HCT116 (cell line): ENCODE data around the gene NEUROG3. TPM values are rescaled to one million over a fixed set of nuclear protein-coding genes. Genes with fewer than 3 reads are reported as not detected.

Experiments used
- ATAC-seq: fragments of 200-7000 bp; cut with Tn5 transposase; 2 replicates; pipeline ENCODE4 v1.9.1; 2020; ENCODE audit warnings: mild to moderate bottlenecking, moderate library complexity
- BruUV-seq: library from RNA; stranded (reverse); fragments of 400-500 nt; replicated peaks from 2 replicates; lab custom pipeline; 2021; lab: Mats Ljungman, UMichigan
- CTCF ChIA-PET: fragments of 300-600 bp; sonication (Branson Sonifier 250); formaldehyde crosslinking; loops from one replicate; lab custom pipeline; 2021; ENCODE audit warnings: antibody characterized with exemption; lab: Charles Lee
- POLR2A ChIA-PET: fragments of 300-600, 350-600 bp; sonication (Branson Sonifier 250); formaldehyde crosslinking; loops from one replicate; lab custom pipeline; 2021; ENCODE audit warnings: antibody characterized with exemption; lab: Charles Lee
- RAD21 ChIA-PET, 2 experiments: fragments of 300-600 bp; sonication (Branson Sonifier 250); formaldehyde crosslinking; loops; one replicate each; lab custom pipeline; 2023; ENCODE audit warnings: low total read pairs in 2 of 2; ENCODE audit not compliant: uncharacterized antibody in 2 of 2, unreplicated experiment in 2 of 2, low non-redundant PET in 1 of 2; lab: Charles Lee
- DNase-seq: peaks from one replicate; pipeline ENCODE4 v3.0.0-alpha.2; 2010; ENCODE audit warnings: low read depth, low spot score
- H2AFZ ChIP-seq: fragments of 200-600 bp; shearing (Covaris generic), sonication (generic); 2 replicates; pipeline ENCODE4 v1.6.1; 2017; ENCODE audit warnings: low read depth, mixed run types, mixed read lengths, antibody characterized with exemption, low read length; ENCODE audit not compliant: poor library complexity, severe bottlenecking
- H3K27ac ChIP-seq: 2 replicates; pipeline ENCODE4 v1.5.1; 2012; ENCODE audit warnings: low read depth, low read length
- H3K27me3 ChIP-seq: fragments of 200-600 bp; sonication (generic); 2 replicates; pipeline ENCODE4 v1.6.1; 2016; ENCODE audit warnings: mixed run types, low read length, mixed read lengths; ENCODE audit not compliant: insufficient read depth
- H3K36me3 ChIP-seq, 2 experiments: fragments of 200-500 bp in 1 of 2; fragments of 200-600 bp in 1 of 2; sonication (Bioruptor generic) in 1 of 2; sonication (generic) in 1 of 2; 2 replicates each; pipeline versions ENCODE4 v1.5.1 to v1.6.1; 2014 to 2016; ENCODE audit warnings: low read length in 2 of 2, inconsistent platforms in 1 of 2, mixed read lengths in 1 of 2, mixed run types in 1 of 2; ENCODE audit not compliant: insufficient read depth in 2 of 2, control insufficient read depth in 1 of 2
- H3K4me1 ChIP-seq, 2 experiments: fragments of 200-600 bp in 1 of 2; sonication (generic) in 1 of 2; 2 replicates each; pipeline versions ENCODE4 v1.5.1 to v1.6.1; 2012 to 2017; ENCODE audit warnings: low read length in 2 of 2, inconsistent platforms in 1 of 2, mild to moderate bottlenecking in 1 of 2, mixed read lengths in 1 of 2, mixed run types in 1 of 2, moderate library complexity in 1 of 2; ENCODE audit not compliant: insufficient read depth in 2 of 2, control insufficient read depth in 1 of 2
- H3K4me2 ChIP-seq: fragments of 200-600 bp; sonication (generic); 2 replicates; pipeline ENCODE4 v1.6.1; 2017; ENCODE audit warnings: mixed run types, low read length, mixed read lengths
- H3K4me3 ChIP-seq, 2 experiments: fragments of 200-600 bp in 1 of 2; sonication (generic) in 1 of 2; replicated peaks in 1 of 2; 2 replicates each; pipeline ENCODE4 v1.5.1; 2011 to 2016; ENCODE audit warnings: low read length in 2 of 2, control low read depth in 1 of 2, low read depth in 1 of 2, mild to moderate bottlenecking in 1 of 2, mixed read lengths in 1 of 2, mixed run types in 1 of 2
- H3K79me2 ChIP-seq: fragments of 200-600 bp; sonication (generic); 2 replicates; pipeline ENCODE4 v1.6.1; 2017; ENCODE audit warnings: mild to moderate bottlenecking, mixed run types, low read length, moderate library complexity, mixed read lengths; ENCODE audit not compliant: insufficient read depth
- H3K9ac ChIP-seq: fragments of 200-600 bp; sonication (generic); 2 replicates; pipeline ENCODE4 v1.6.1; 2016; ENCODE audit warnings: low read length, mixed read lengths
- H3K9me2 ChIP-seq: fragments of 200-600 bp; sonication (generic), shearing (Covaris generic); 2 replicates; pipeline ENCODE4 v1.6.1; 2017; ENCODE audit warnings: mixed run types, mild to moderate bottlenecking, moderate library complexity; ENCODE audit not compliant: insufficient read depth
- H3K9me3 ChIP-seq, 2 experiments: fragments of 200-500 bp in 1 of 2; fragments of 200-600 bp in 1 of 2; sonication (Bioruptor generic) in 1 of 2; sonication (generic) in 1 of 2; 2 replicates each; pipeline ENCODE4 v1.6.1; 2014 to 2017; ENCODE audit warnings: low read length in 2 of 2, mixed read lengths in 2 of 2, inconsistent platforms in 1 of 2, low read depth in 1 of 2, mild to moderate bottlenecking in 1 of 2, mixed run types in 1 of 2, moderate library complexity in 1 of 2; ENCODE audit not compliant: control insufficient read depth in 1 of 2, insufficient read depth in 1 of 2
- H4K20me1 ChIP-seq: fragments of 200-600 bp; sonication (generic), shearing (Covaris generic); 2 replicates; pipeline ENCODE4 v1.6.1; 2017; ENCODE audit warnings: mixed run types, mild to moderate bottlenecking, moderate library complexity; ENCODE audit not compliant: insufficient read depth
- CBX3 ChIP-seq: IDR thresholded peaks from 2 replicates; pipeline ENCODE4 v1.6.1; 2012; ENCODE audit warnings: low read depth
- CEBPB ChIP-seq: IDR thresholded peaks from 2 replicates; pipeline ENCODE4 v1.6.1; 2012; ENCODE audit warnings: low read depth
- ELF1 ChIP-seq: IDR thresholded peaks from 2 replicates; pipeline ENCODE4 v1.6.1; 2012; ENCODE audit warnings: low read depth, borderline replicate concordance
- EZH2phosphoT487 ChIP-seq: fragments of 200-600 bp; IDR thresholded peaks from 2 replicates; pipeline ENCODE4 v1.6.1; 2018; ENCODE audit warnings: antibody characterized with exemption, borderline replicate concordance
- POLR2A ChIP-seq: IDR thresholded peaks from 2 replicates; pipeline ENCODE4 v1.7.0; 2011; ENCODE audit warnings: borderline replicate concordance; ENCODE audit not compliant: insufficient read depth, insufficient read length; ENCODE audit errors: extremely low read depth
- POLR2AphosphoS5 ChIP-seq: IDR thresholded peaks from 2 replicates; pipeline ENCODE4 v1.6.1; 2011; ENCODE audit warnings: mild to moderate bottlenecking, low read depth, low read length, moderate library complexity
- SIN3A ChIP-seq: IDR thresholded peaks from 2 replicates; pipeline ENCODE4 v1.6.1; 2012; ENCODE audit warnings: low read depth
- SP1 ChIP-seq: IDR thresholded peaks from 2 replicates; pipeline ENCODE4 v1.6.1; 2012; ENCODE audit warnings: low read depth
- SRF ChIP-seq: IDR thresholded peaks from 2 replicates; pipeline ENCODE4 v1.6.1; 2012; ENCODE audit warnings: low read depth
- TCF7L2 ChIP-seq: IDR thresholded peaks from 2 replicates; pipeline ENCODE4 v1.7.0; 2011; ENCODE audit warnings: borderline replicate concordance, inconsistent platforms; ENCODE audit not compliant: insufficient read depth, insufficient read length; ENCODE audit errors: extremely low read depth
- YY1 ChIP-seq: IDR thresholded peaks from 2 replicates; pipeline ENCODE4 v1.6.1; 2011; ENCODE audit warnings: low read length, low read depth, moderate library complexity, mild to moderate bottlenecking; ENCODE audit not compliant: insufficient replicate concordance; ENCODE audit errors: extremely low read depth
- ZNF274 ChIP-seq: fragments of 200-500 bp; sonication (Bioruptor generic); IDR thresholded peaks from 2 replicates; pipeline ENCODE4 v1.6.1; 2014; ENCODE audit warnings: mild to moderate bottlenecking, low read depth, low read length, inconsistent platforms
- intact Hi-C: fragments of 100-400 bp; cut with micrococcal nuclease; formaldehyde crosslinking; loops from 2 replicates; pipeline ENCODE4 v1.10.0; 2022
- total RNA-seq: library from RNA; stranded (reverse); gene quantifications from one replicate; pipeline ENCODE4 v1.2.1, GENCODE V29; 2021; ENCODE audit not compliant: unreplicated experiment
- TF ChIP-seq, protein P1 (sequence below), 3 experiments: fragments of 200-600 bp in 1 of 3; sonication (generic) in 1 of 3; IDR thresholded peaks in 2 of 3; conservative IDR thresholded peaks in 1 of 3; 2 replicates each; pipeline ENCODE4 v1.5.1; 2012 to 2017; ENCODE audit warnings: low read depth in 2 of 3, low read length in 2 of 3, antibody characterized with exemption in 1 of 3, borderline replicate concordance in 1 of 3, control low read depth in 1 of 3, mild to moderate bottlenecking in 1 of 3, mixed read lengths in 1 of 3, mixed run types in 1 of 3, moderate library complexity in 1 of 3; ENCODE audit not compliant: insufficient read depth in 1 of 3
- TF ChIP-seq, protein P2 (sequence below): IDR thresholded peaks from 2 replicates; pipeline ENCODE4 v1.6.1; 2012; ENCODE audit warnings: low read depth
- TF ChIP-seq, protein P3 (sequence below): IDR thresholded peaks from 2 replicates; pipeline ENCODE4 v1.6.1; 2011; ENCODE audit warnings: mild to moderate bottlenecking, low read length, moderate library complexity; ENCODE audit not compliant: insufficient replicate concordance; ENCODE audit errors: extremely low read depth

The NEUROG3 gene
- total RNA-seq, 1 experiment from 2014 or later = not detected

DNA sequence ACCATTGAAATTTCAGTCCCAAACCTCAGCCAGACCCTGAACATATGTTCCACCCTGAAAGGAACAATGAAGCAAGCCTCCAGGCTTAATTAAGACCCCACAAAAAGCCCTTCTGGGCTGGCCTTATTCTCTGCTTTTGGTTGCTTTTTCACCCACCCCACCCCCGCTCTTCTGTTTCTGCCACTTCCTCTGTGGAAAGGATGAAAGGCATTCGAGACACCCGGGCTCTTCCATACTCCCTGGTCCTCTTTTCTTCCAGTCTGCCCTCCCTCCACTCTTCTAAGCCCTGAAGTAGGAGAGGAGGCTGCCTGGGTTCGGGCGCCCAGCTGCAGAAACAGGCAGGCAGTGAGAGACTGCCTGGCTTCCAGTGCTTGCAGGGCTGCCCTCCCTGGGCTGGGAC, 47.4 kb upstream of the NEUROG3 start:
- no TSS peak for BruUV-seq
- H3K4me3 ChIP-seq = no peak overlapping the region
- no peaks in the 10 kb centered on the region for H3K36me3 ChIP-seq
- H3K79me2 ChIP-seq = no peaks in the 10 kb centered on the region
- ChIA-PET CTCF (no interaction called here), RAD21 (no interaction called here), POLR2A (no interaction called here)
- no peaks in the 10 kb centered on the region for H4K20me1 ChIP-seq
- intact Hi-C loops = no loop called here
- peaks cover 0 to 3% of the 10 kb centered on the region in 2 experiments; a peak in 2 of 4 replicates for H3K9me3 ChIP-seq
- no peaks in the 10 kb centered on the region; a peak in 1 of 4 replicates for H3K4me1 ChIP-seq
- no peaks in the 10 kb centered on the region for H3K27me3 ChIP-seq
- H3K9me2 ChIP-seq = no peaks in the 10 kb centered on the region
- no peak overlapping the region for H3K27ac ChIP-seq
- DNase-seq (no peak), ATAC-seq (no peak)
- no peak for TF ChIP-seq SIN3A
- no peak for TF ChIP-seq YY1
- no peak for TF ChIP-seq EZH2phosphoT487
- TF ChIP-seq, protein P1, sequence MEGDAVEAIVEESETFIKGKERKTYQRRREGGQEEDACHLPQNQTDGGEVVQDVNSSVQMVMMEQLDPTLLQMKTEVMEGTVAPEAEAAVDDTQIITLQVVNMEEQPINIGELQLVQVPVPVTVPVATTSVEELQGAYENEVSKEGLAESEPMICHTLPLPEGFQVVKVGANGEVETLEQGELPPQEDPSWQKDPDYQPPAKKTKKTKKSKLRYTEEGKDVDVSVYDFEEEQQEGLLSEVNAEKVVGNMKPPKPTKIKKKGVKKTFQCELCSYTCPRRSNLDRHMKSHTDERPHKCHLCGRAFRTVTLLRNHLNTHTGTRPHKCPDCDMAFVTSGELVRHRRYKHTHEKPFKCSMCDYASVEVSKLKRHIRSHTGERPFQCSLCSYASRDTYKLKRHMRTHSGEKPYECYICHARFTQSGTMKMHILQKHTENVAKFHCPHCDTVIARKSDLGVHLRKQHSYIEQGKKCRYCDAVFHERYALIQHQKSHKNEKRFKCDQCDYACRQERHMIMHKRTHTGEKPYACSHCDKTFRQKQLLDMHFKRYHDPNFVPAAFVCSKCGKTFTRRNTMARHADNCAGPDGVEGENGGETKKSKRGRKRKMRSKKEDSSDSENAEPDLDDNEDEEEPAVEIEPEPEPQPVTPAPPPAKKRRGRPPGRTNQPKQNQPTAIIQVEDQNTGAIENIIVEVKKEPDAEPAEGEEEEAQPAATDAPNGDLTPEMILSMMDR (IDR thresholded peaks at IDR 0.05 in 2 of 3, conservative IDR thresholded peaks at IDR 0.05 in 1 of 3; ENCODE audit: borderline replicate concordance in 1 of 3, insufficient read depth in 1 of 3, low read depth in 2 of 3, low read length in 2 of 3) = no peak
- TF ChIP-seq ELF1 = no peak
- no peak for TF ChIP-seq SP1
- TF ChIP-seq, protein P2, sequence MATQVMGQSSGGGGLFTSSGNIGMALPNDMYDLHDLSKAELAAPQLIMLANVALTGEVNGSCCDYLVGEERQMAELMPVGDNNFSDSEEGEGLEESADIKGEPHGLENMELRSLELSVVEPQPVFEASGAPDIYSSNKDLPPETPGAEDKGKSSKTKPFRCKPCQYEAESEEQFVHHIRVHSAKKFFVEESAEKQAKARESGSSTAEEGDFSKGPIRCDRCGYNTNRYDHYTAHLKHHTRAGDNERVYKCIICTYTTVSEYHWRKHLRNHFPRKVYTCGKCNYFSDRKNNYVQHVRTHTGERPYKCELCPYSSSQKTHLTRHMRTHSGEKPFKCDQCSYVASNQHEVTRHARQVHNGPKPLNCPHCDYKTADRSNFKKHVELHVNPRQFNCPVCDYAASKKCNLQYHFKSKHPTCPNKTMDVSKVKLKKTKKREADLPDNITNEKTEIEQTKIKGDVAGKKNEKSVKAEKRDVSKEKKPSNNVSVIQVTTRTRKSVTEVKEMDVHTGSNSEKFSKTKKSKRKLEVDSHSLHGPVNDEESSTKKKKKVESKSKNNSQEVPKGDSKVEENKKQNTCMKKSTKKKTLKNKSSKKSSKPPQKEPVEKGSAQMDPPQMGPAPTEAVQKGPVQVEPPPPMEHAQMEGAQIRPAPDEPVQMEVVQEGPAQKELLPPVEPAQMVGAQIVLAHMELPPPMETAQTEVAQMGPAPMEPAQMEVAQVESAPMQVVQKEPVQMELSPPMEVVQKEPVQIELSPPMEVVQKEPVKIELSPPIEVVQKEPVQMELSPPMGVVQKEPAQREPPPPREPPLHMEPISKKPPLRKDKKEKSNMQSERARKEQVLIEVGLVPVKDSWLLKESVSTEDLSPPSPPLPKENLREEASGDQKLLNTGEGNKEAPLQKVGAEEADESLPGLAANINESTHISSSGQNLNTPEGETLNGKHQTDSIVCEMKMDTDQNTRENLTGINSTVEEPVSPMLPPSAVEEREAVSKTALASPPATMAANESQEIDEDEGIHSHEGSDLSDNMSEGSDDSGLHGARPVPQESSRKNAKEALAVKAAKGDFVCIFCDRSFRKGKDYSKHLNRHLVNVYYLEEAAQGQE = no peak
- TF ChIP-seq ZNF274 = no peak
- no peak for TF ChIP-seq CBX3
- no peak for TF ChIP-seq POLR2AphosphoS5
- TF ChIP-seq SRF = no peak
- TF ChIP-seq TCF7L2 = no peak
- no peak for TF ChIP-seq POLR2A
- no peak for TF ChIP-seq CEBPB
- TF ChIP-seq, protein P3, sequence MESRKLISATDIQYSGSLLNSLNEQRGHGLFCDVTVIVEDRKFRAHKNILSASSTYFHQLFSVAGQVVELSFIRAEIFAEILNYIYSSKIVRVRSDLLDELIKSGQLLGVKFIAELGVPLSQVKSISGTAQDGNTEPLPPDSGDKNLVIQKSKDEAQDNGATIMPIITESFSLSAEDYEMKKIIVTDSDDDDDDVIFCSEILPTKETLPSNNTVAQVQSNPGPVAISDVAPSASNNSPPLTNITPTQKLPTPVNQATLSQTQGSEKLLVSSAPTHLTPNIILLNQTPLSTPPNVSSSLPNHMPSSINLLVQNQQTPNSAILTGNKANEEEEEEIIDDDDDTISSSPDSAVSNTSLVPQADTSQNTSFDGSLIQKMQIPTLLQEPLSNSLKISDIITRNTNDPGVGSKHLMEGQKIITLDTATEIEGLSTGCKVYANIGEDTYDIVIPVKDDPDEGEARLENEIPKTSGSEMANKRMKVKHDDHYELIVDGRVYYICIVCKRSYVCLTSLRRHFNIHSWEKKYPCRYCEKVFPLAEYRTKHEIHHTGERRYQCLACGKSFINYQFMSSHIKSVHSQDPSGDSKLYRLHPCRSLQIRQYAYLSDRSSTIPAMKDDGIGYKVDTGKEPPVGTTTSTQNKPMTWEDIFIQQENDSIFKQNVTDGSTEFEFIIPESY = no peak
- no peak overlapping the region for H3K4me2 ChIP-seq
- no peak overlapping the region for H3K9ac ChIP-seq
- no peak overlapping the region for H2AFZ ChIP-seq
